IPS-18c (cell line): ENCODE results near the gene TDRD1.

Experiments used
- H3K4me3 ChIP-seq: 2 replicates; pipeline ENCODE4 v1.7.0; 2013; ENCODE audit warnings: low read depth, mild to moderate bottlenecking, low read length, moderate library complexity; ENCODE audit not compliant: insufficient read depth
- H3K9me3 ChIP-seq: one replicate; pipeline ENCODE4 v1.6.1; 2013; ENCODE audit warnings: mild to moderate bottlenecking, low read length, moderate library complexity; ENCODE audit not compliant: control insufficient read depth, insufficient read depth

TDRD1 gene

GRCh38 chr10:114207349-114207748 is 28.2 kb downstream of the TDRD1 start:
- Histone ChIP-seq H3K4me3 (no peak overlapping the region), H3K9me3 (no peaks in the 10 kb centered on the region)

DNA sequence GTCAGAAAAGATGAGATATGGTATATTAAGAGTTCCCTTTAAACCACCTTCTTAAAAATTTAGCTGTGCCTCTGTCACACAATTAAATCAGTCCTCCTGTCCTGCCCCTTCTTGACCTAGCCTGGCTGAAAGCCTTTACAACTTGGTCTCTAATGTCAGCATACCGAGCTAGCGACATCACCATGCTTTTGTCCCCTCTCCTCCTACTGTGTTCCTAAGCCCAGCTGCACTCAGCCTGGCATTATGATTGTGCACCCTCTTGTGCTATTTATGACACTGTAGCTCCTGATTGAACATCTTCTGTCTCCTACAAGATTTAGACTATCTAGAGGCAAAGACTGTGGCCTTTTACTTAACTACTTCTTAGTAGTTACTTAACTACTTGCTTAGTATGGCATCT is 29.2 kb downstream of the TDRD1 start:
- no peak overlapping the region for H3K4me3 ChIP-seq
- H3K9me3 ChIP-seq = no peaks in the 10 kb centered on the region

DNA sequence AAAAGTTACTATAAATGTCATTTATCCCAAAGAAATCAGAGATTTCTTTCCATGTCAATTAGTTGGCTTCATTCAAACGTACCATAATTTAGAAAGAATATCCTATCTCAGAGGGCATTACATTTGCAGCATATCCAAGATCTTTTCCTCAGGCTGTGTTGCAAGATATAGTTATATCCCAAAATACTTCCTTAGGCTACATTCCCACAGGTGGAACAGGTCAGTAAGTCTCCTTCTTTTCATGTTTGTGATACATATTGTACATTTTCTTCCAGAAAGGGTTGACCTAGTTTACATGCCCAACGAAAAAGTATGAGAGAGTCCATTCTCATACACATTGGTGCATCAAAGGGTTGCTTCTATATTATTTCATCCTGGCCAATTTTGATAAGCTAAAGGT is 33.0 kb downstream of the TDRD1 start:
- H3K9me3 ChIP-seq = no peaks in the 10 kb centered on the region
- no peak overlapping the region for H3K4me3 ChIP-seq

DNA sequence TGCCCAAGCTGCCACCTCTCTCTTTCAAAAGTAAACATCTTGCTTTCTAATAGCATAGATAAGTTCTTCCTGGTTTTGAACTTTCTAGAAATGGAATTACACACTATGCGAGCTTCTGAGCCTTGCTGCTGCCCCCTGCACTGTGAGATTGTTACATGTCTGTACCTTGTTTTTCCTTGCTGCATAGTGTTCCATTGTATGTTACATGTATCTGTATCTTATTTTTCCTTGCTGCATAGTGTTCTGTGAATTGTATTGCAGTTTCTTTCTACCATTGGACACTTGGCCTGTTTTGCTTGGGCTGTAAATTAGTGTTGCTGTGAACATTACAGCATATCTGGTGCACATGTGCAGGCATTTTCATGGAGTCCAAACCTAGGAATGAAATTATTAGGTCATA is 35.9 kb downstream of the TDRD1 start:
- no peaks in the 10 kb centered on the region for H3K9me3 ChIP-seq
- H3K4me3 ChIP-seq = no peak overlapping the region

DNA sequence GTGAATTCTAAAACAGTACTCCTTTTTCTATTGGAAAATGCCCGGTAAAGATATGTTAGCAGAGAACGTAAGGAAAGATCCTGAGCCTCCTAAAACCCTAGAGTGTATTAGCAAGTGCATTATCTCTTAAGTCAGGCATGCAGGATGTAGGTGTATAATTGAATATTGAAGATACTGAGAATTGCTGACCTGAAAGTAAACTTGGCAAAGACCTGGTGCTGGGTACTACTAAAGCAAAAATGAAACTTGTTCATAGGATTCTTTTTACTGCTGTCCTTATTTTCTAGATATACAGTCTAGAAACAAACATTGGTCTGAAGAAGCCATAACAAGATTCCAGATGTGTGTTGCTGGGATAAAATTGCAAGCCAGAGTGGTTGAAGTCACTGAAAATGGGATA is 41.1 kb downstream of the TDRD1 start:
- H3K9me3 ChIP-seq = no peaks in the 10 kb centered on the region
- no peak overlapping the region for H3K4me3 ChIP-seq

DNA sequence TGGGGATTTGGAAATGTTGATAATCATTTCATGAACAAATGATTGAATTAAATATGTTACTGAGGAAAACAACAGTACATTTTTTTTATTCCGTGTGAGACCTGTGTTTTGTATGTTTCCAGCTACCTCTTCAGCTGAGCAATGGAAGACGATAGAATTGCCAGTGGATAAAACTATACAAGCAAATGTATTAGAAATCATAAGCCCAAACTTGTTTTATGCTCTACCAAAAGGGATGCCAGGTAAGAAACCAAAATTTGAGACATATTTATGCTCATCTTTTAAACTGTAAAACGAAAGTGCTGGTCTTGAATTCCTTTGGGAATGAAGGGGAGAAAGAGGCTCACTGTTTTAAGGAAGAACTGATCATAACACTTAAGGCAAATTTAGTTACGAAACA is 42.1 kb downstream of the TDRD1 start:
- H3K4me3 ChIP-seq = no peak overlapping the region
- no peaks in the 10 kb centered on the region for H3K9me3 ChIP-seq

DNA sequence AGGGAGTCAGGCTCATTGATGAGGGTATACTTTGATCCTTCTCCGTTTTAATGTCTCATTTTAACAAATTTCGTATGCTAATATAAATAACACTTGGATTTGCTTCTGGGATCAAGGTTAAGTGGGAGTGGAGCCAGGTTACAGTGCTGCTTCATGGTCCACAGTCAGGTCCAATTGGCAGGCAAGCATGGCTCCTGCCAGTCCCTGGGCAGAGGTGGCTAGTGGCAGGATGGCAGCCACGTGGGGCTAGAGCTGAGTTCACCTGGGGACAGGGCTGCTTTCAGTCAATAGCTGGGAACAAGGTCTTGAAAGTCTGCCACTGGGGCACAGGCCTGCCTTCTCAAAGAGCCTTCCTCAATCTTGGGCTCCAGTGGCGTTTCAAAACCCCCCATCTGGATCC is 43.9 kb downstream of the TDRD1 start:
- H3K9me3 ChIP-seq = no peaks in the 10 kb centered on the region
- no peak overlapping the region for H3K4me3 ChIP-seq

- Histone ChIP-seq H3K9me3 (no peaks in the 10 kb centered on the region), H3K4me3 (no peak overlapping the region)
These were observed 49.0 kb downstream of the TDRD1 start for GRCh38 chr10:114228156-114228555.

DNA sequence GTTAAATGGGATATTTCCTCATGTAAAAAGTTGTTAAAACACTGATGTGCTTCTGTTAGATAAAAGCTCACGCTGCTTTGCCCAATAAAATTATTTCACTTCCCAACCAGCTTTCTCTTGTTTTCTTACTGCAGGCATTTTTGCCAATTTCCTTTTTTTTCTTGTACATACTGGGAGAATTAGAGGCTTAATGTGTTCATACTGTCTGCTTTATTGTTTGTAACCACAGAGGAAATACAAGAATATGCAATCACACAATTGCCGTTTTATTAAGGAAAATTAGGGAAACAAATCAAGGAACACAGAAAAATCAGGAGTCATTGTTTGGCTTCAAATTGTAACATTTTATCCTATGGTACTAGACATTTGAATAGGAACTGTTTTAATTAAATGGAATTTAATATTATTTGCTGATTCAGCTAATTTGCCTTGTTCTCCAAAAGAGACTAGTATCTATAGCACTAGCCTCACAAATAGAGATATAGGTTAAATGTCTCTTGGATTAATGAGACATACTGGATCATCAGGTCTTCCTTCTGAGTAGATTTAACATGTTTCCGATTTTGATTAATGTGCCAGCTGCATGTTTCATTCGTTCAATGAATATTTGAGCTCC is 53.5 kb downstream of the TDRD1 start:
- no peak overlapping the region for H3K4me3 ChIP-seq

DNA sequence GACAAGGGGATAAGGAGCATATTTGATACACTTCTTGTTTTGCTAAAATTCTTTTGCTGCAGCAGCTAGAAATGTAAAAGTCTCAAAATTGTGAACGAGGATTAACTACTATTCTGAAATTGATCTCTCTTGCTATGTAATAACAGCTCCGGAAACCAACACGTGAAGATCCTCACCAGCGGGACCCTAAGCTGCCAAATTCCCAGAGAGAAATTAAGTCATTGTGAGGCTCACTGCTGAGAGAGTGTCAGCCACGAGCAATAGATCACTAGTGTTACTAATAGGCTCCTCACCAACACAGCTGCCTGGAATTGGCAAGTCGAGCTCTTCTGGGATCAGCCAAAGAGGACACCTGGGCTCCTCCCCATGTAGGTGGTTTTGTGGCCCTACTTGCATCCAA is 54.3 kb downstream of the TDRD1 start:
- Histone ChIP-seq H3K9me3 (no peaks in the 10 kb centered on the region), H3K4me3 (no peak overlapping the region)

More for the DNA sequence above, 53.5 kb downstream of the TDRD1 start:
- no peaks in the 10 kb centered on the region for H3K9me3 ChIP-seq

- Histone ChIP-seq H3K4me3 (no peak overlapping the region), H3K9me3 (no peaks in the 10 kb centered on the region)
These were observed 55.0 kb downstream of the TDRD1 start for GRCh38 chr10:114234132-114234531.

GRCh38 chr10:114239117-114239993 is 60.2 kb downstream of the TDRD1 start, which contains the start of gene VWA2:
Gene VWA2, plus strand, starts transcription at chr10:114239254. Its CDS starts 9,460 bp downstream, at chr10:114248714.
- H3K4me3 ChIP-seq = peak within 1 kb of the TSS; percentile 65
- no peaks in the 10 kb centered on the region for H3K9me3 ChIP-seq

DNA sequence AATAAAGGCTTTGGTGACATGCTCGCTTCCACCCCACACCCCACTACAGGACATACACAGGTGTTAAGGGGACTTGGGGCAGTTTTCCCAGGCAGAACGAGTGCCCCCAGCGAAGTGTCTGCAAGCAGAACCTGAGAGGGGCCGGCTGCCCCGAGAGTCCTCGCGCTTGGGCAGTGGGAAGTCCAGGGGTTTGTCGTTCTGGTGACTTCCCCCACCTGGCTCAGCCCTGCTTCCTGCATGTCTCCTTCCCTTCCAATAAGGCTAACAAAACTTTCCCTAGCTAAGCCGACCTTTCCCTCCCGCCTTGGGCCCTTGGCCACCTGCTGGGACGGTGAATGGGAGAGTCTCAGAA is 60.8 kb downstream of the TDRD1 start:
- no peaks in the 10 kb centered on the region for H3K9me3 ChIP-seq
- H3K4me3 ChIP-seq = peak overlapping the region; percentile 65; the same call in 1 of the 2 replicates

DNA sequence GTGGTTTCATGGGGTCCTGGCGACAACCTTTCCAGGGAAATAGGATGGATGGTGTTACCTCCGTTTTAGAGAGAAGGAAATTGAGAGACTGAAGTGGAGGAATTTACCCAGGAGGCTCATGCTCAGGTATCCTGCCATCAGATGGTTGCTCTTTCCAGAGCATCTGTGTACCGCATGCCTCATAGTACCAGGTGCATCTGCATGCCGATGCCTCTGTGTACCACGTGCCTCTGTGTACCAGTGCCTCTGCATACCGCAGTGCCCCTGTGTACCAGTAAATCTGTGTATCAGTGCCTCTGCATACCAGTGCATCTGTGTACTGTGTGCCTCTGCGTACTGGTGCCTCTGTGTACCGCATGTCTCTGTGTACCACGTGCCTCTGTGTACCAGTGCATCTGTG is 63.1 kb downstream of the TDRD1 start:
- no peak overlapping the region for H3K4me3 ChIP-seq
- no peaks in the 10 kb centered on the region for H3K9me3 ChIP-seq

DNA sequence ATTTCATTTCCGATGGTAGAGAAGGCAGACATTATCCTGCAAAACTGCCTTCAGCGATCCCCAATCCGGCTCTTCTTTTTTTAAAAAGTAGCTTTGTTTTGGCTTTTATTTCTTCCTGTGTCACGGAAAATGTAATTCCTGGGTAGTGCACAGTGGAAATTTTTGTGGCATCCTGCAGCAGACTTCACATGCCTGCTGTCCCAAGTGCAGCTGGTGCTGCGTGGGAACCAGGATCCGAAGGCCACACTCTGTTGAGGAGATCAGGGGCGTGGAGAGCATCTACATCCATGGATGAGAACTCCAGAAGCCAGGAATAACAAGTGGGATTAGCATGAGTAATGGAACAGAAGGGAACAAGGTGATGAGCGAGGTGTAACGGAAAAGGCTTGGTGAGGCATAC is 64.5 kb downstream of the TDRD1 start:
- Histone ChIP-seq H3K9me3 (no peaks in the 10 kb centered on the region), H3K4me3 (no peak overlapping the region)

- Histone ChIP-seq H3K9me3 (no peaks in the 10 kb centered on the region), H3K4me3 (no peak overlapping the region)
These were observed 65.0 kb downstream of the TDRD1 start for GRCh38 chr10:114244126-114244525.

DNA sequence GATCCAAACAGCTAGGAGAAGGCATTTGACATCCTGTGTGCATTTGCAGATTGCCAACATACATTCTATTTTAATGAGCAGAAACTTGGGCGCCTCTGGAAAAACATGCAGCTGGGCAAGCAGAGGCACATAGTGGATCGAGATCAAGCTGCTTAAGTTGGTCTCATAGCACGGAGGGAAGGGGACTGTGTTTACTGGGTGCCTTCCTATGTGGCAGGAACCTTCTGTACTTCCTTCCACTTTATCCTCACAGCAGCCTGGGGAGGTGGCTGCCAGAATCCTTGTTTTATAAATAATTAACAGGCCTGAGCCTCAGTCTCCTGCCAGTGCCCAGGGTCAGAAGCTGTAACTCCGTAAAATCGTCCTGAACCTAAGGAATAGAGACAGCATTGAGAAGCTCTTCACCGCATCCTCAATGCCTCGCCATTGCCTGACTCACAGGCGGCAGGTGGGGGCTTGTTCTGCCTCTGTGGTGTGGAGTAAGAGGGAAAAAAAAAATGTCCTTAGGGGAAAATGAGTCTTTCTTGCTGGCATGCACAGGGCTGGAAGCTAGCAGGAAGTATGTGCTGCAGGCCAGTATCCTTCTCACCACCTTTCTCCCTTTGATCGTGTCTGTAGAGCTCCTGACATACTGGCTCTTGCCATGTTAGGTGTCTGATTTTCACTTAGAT is 66.1 kb downstream of the TDRD1 start:
- Histone ChIP-seq H3K4me3 (no peak overlapping the region), H3K9me3 (no peaks in the 10 kb centered on the region)

GRCh38 chr10:114246679-114247305 is 67.6 kb downstream of the TDRD1 start:
- Histone ChIP-seq H3K4me3 (no peak overlapping the region), H3K9me3 (no peaks in the 10 kb centered on the region)
